ENCODE measurements around the gene ALKBH3.

ALKBH3 gene

GRCh38 chr11:43880640-43881159, at the start of gene ALKBH3:
Gene ALKBH3 (plus strand): TSS chr11:43880831. CDS start chr11:43882653, 1,822 bp downstream.
- peak within 1 kb of the TSS; percentile 80 for H3K4me3 ChIP-seq (ENCODE audit: low read depth, low read length)
- H3K9me3 ChIP-seq (ENCODE audit: control insufficient read depth, insufficient read depth, low read length): no peaks in the 10 kb centered on the region
- peaks cover 31% of the 10 kb centered on the region for H3K27me3 ChIP-seq (ENCODE audit: control insufficient read depth, insufficient read depth, low read length)
- 0 out of 2 replicates have a peak, but pooled peaks cover 5% of the 10 kb centered on the region for H3K4me1 ChIP-seq (ENCODE audit: control insufficient read depth, insufficient read depth, low read length)
- peaks cover 23% of the 10 kb centered on the region for H3K36me3 ChIP-seq (ENCODE audit: control insufficient read depth, insufficient read depth, low read length)
- H3K9ac ChIP-seq (ENCODE audit: low read depth, low read length): peak within 1 kb of the TSS; percentile 53; the same call in 1 of the 2 replicates
- no peak within 1 kb of the TSS for H3K27ac ChIP-seq (ENCODE audit: low read depth, low read length)

GRCh38 chr11:43830928-43831440, 49.6 kb upstream of the ALKBH3 start:
- Histone ChIP-seq H3K9ac (ENCODE audit: low read depth, low read length) (no peak overlapping the region), H3K4me3 (ENCODE audit: low read depth, low read length) (no peak overlapping the region), H3K9me3 (ENCODE audit: control insufficient read depth, insufficient read depth, low read length) (no peaks in the 10 kb centered on the region), H3K27me3 (ENCODE audit: control insufficient read depth, insufficient read depth, low read length) (no peaks in the 10 kb centered on the region), H3K4me1 (ENCODE audit: control insufficient read depth, insufficient read depth, low read length) (no peaks in the 10 kb centered on the region; the same call in 1 of the 2 replicates), H3K36me3 (ENCODE audit: control insufficient read depth, insufficient read depth, low read length) (peaks cover 22% of the 10 kb centered on the region), H3K27ac (ENCODE audit: low read depth, low read length) (peak overlapping the region; percentile 97)

DNA sequence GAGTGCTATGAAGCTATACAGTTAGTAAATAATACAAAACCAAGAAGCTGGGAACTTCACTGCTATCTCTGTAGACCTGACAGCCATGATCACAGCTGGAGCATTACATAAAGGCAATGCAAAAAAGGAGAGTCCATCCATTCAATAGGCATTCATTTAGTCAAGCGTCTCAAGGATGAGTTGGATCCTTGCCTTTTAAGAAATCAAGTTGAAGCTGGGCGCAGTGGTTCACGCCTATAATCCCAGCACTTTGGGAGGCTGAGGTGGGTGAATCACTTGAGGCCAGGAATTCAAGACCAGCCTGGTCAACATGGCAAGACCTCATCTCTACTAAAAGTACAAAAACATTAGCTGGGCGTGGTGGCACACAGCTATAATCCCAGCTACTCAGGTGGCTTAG, 48.1 kb upstream of the ALKBH3 start:
- Histone ChIP-seq H3K9ac (ENCODE audit: low read depth, low read length) (no peak overlapping the region), H3K27ac (ENCODE audit: low read depth, low read length) (no peak overlapping the region), H3K27me3 (ENCODE audit: control insufficient read depth, insufficient read depth, low read length) (no peaks in the 10 kb centered on the region), H3K9me3 (ENCODE audit: control insufficient read depth, insufficient read depth, low read length) (no peaks in the 10 kb centered on the region), H3K36me3 (ENCODE audit: control insufficient read depth, insufficient read depth, low read length) (peaks cover 22% of the 10 kb centered on the region), H3K4me3 (ENCODE audit: low read depth, low read length) (no peak overlapping the region), H3K4me1 (ENCODE audit: control insufficient read depth, insufficient read depth, low read length) (no peaks in the 10 kb centered on the region; the same call in 1 of the 2 replicates)

DNA sequence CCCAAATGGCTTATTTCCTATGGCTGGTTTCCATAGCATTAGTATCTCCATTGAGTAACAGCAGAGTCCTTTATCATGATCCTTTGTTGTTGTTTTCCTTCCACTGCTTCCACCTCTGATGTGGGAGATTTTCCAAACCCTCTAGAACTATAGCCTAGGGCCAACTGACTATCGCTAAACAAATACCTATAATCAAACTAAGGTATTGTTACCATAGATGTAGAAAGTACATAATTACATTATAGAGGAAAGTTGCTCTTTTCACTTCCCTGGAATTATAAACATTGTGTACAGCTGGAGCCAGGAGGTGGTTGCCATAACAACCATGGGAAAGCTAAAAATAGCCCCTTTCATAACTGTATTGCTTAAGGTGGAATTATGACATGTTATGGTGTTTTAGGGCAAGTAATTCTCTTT, 47.0 kb upstream of the ALKBH3 start:
- Histone ChIP-seq H3K27me3 (ENCODE audit: control insufficient read depth, insufficient read depth, low read length) (no peaks in the 10 kb centered on the region), H3K9me3 (ENCODE audit: control insufficient read depth, insufficient read depth, low read length) (no peaks in the 10 kb centered on the region), H3K9ac (ENCODE audit: low read depth, low read length) (no peak overlapping the region), H3K36me3 (ENCODE audit: control insufficient read depth, insufficient read depth, low read length) (peaks cover 25% of the 10 kb centered on the region), H3K4me3 (ENCODE audit: low read depth, low read length) (no peak overlapping the region), H3K27ac (ENCODE audit: low read depth, low read length) (no peak overlapping the region), H3K4me1 (ENCODE audit: control insufficient read depth, insufficient read depth, low read length) (no peaks in the 10 kb centered on the region; the same call in 1 of the 2 replicates)

DNA sequence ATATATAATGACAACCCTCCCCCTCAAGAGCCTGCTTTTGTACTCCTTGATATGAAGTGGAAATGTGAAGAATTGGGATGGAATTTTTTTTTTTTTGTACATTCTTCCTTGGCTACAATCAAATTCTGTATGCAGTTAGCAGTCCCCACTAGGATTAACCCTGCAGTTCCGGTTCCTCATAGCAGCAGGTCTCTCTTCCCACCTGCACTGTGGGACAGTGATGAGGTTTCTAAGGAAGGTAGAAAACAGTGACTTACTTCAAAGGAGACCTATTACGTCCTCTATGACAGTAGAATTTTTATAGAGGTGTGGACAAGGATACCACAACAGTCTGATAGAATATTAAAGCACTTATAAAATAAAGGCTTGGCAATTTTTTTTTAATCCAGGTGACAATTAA, 46.3 kb upstream of the ALKBH3 start:
- no peak overlapping the region for H3K9ac ChIP-seq (ENCODE audit: low read depth, low read length)

GRCh38 chr11:43835104-43835503, 45.5 kb upstream of the ALKBH3 start:
- peaks cover 39% of the 10 kb centered on the region for H3K36me3 ChIP-seq (ENCODE audit: control insufficient read depth, insufficient read depth, low read length)

More for the DNA sequence above, 46.3 kb upstream of the ALKBH3 start:
- no peak overlapping the region for H3K27ac ChIP-seq (ENCODE audit: low read depth, low read length)
- peaks cover 31% of the 10 kb centered on the region for H3K36me3 ChIP-seq (ENCODE audit: control insufficient read depth, insufficient read depth, low read length)
- H3K27me3 ChIP-seq (ENCODE audit: control insufficient read depth, insufficient read depth, low read length): no peaks in the 10 kb centered on the region
- no peak overlapping the region for H3K4me3 ChIP-seq (ENCODE audit: low read depth, low read length)
- no peaks in the 10 kb centered on the region for H3K9me3 ChIP-seq (ENCODE audit: control insufficient read depth, insufficient read depth, low read length)
- no peaks in the 10 kb centered on the region; the same call in 1 of the 2 replicates for H3K4me1 ChIP-seq (ENCODE audit: control insufficient read depth, insufficient read depth, low read length)

GRCh38 chr11:43837879-43838278, 42.8 kb upstream of the ALKBH3 start:
- peaks cover 35% of the 10 kb centered on the region for H3K36me3 ChIP-seq (ENCODE audit: control insufficient read depth, insufficient read depth, low read length)
- no peaks in the 10 kb centered on the region for H3K4me1 ChIP-seq (ENCODE audit: control insufficient read depth, insufficient read depth, low read length)
- H3K27me3 ChIP-seq (ENCODE audit: control insufficient read depth, insufficient read depth, low read length): no peaks in the 10 kb centered on the region
- no peak overlapping the region for H3K27ac ChIP-seq (ENCODE audit: low read depth, low read length)
- no peak overlapping the region for H3K9ac ChIP-seq (ENCODE audit: low read depth, low read length)
- no peaks in the 10 kb centered on the region for H3K9me3 ChIP-seq (ENCODE audit: control insufficient read depth, insufficient read depth, low read length)
- no peak overlapping the region for H3K4me3 ChIP-seq (ENCODE audit: low read depth, low read length)

More at GRCh38 chr11:43835104-43835503, 45.5 kb upstream of the ALKBH3 start:
- H3K4me3 ChIP-seq (ENCODE audit: low read depth, low read length): no peak overlapping the region
- H3K27ac ChIP-seq (ENCODE audit: low read depth, low read length): no peak overlapping the region
- H3K4me1 ChIP-seq (ENCODE audit: control insufficient read depth, insufficient read depth, low read length): no peaks in the 10 kb centered on the region; the same call in 1 of the 2 replicates
- no peak overlapping the region for H3K9ac ChIP-seq (ENCODE audit: low read depth, low read length)
- H3K9me3 ChIP-seq (ENCODE audit: control insufficient read depth, insufficient read depth, low read length): no peaks in the 10 kb centered on the region
- H3K27me3 ChIP-seq (ENCODE audit: control insufficient read depth, insufficient read depth, low read length): no peaks in the 10 kb centered on the region

DNA sequence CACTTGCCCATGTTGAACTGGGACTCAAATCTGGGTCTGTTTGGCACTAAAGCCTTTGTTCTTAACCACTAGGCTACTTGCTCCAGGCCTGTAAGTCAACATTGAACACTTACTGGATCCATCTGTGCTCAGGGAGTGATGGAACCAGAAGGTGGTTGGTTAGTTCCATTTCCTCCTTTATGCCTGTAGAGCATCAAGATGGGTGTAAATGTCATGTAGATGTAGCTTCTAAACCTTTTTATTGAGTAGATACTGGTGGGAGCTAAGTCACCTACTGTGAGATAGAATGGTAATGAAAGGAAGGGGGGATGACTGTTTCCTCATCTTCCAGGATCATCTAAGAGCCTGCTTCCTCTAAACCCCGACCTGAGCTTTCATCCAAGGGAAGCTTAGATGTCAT, 38.6 kb upstream of the ALKBH3 start:
- Histone ChIP-seq H3K27ac (ENCODE audit: low read depth, low read length) (no peak overlapping the region), H3K9ac (ENCODE audit: low read depth, low read length) (no peak overlapping the region), H3K9me3 (ENCODE audit: control insufficient read depth, insufficient read depth, low read length) (no peaks in the 10 kb centered on the region), H3K4me1 (ENCODE audit: control insufficient read depth, insufficient read depth, low read length) (no peaks in the 10 kb centered on the region), H3K36me3 (ENCODE audit: control insufficient read depth, insufficient read depth, low read length) (peaks cover 42% of the 10 kb centered on the region), H3K4me3 (ENCODE audit: low read depth, low read length) (no peak overlapping the region), H3K27me3 (ENCODE audit: control insufficient read depth, insufficient read depth, low read length) (no peaks in the 10 kb centered on the region)

DNA sequence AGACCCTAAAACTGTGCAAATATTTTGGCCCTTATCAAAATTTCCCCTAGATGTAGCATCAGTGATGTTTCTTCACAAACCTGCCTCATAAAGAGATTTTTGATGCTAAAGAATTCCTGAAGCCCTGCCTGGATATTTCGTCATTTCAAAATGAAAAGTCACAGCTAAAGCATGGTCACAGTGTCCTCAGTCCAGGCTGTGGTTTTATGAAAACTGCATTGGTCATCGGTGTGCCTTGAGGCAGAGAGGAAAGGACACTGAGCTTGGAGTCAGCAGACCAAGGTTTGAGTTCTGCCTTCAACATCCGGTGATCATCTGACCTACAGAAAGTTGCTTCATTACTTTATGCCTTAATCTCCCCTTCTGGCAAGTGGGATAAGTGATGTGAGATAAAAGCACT, 34.8 kb upstream of the ALKBH3 start:
- H3K27me3 ChIP-seq (ENCODE audit: control insufficient read depth, insufficient read depth, low read length): no peaks in the 10 kb centered on the region

DNA sequence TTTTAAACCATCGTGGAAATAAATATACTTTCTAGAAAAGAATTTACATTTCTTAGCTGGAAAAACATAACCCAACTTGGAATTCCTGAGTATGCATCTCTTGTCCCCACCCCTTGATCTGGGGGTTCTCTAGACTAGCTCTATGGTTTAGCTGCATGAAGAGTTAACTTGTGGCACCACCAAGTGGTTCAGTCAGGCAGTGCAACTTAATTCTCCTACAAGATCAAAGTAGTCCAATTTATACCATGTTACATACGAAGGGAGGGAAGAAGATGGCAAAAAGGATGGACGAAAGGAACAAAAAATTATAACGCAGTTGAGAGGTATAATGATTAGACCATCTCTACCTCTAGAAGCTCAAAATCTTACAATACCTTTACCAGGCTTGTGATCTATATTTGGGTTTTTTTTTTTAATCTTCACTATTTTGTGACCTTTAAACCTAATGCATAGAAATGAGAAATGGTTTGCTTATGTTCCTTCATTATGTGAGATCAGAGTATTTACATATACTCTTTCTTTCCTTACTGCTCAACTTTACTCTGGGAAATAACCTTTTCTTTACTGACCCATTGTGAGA, 28.5 kb upstream of the ALKBH3 start:
- Histone ChIP-seq H3K4me1 (ENCODE audit: control insufficient read depth, insufficient read depth, low read length) (peaks cover 5% of the 10 kb centered on the region), H3K36me3 (ENCODE audit: control insufficient read depth, insufficient read depth, low read length) (peaks cover 23% of the 10 kb centered on the region), H3K9me3 (ENCODE audit: control insufficient read depth, insufficient read depth, low read length) (no peaks in the 10 kb centered on the region), H3K4me3 (ENCODE audit: low read depth, low read length) (no peak overlapping the region), H3K27ac (ENCODE audit: low read depth, low read length) (no peak overlapping the region), H3K27me3 (ENCODE audit: control insufficient read depth, insufficient read depth, low read length) (no peaks in the 10 kb centered on the region), H3K9ac (ENCODE audit: low read depth, low read length) (no peak overlapping the region)

More for the DNA sequence above, 34.8 kb upstream of the ALKBH3 start:
- Histone ChIP-seq H3K36me3 (ENCODE audit: control insufficient read depth, insufficient read depth, low read length) (peaks cover 17% of the 10 kb centered on the region), H3K9me3 (ENCODE audit: control insufficient read depth, insufficient read depth, low read length) (no peaks in the 10 kb centered on the region), H3K4me1 (ENCODE audit: control insufficient read depth, insufficient read depth, low read length) (no peaks in the 10 kb centered on the region), H3K27ac (ENCODE audit: low read depth, low read length) (no peak overlapping the region), H3K4me3 (ENCODE audit: low read depth, low read length) (no peak overlapping the region), H3K9ac (ENCODE audit: low read depth, low read length) (no peak overlapping the region)

GRCh38 chr11:43853781-43854180, 26.9 kb upstream of the ALKBH3 start:
- Histone ChIP-seq H3K4me3 (ENCODE audit: low read depth, low read length) (no peak overlapping the region), H3K27me3 (ENCODE audit: control insufficient read depth, insufficient read depth, low read length) (no peaks in the 10 kb centered on the region), H3K9me3 (ENCODE audit: control insufficient read depth, insufficient read depth, low read length) (no peaks in the 10 kb centered on the region), H3K36me3 (ENCODE audit: control insufficient read depth, insufficient read depth, low read length) (peaks cover 23% of the 10 kb centered on the region), H3K27ac (ENCODE audit: low read depth, low read length) (no peak overlapping the region), H3K4me1 (ENCODE audit: control insufficient read depth, insufficient read depth, low read length) (peaks cover 5% of the 10 kb centered on the region), H3K9ac (ENCODE audit: low read depth, low read length) (no peak overlapping the region)

All from HUES48 (cell line).